Measurements from ENCODE around the gene PRKN.
"Not testable (repeated sequence)": the region's sequence is repeated elsewhere in the genome, so short reads cannot be mapped to it uniquely, and the experiment has no call there.

Gene PRKN

DNA sequence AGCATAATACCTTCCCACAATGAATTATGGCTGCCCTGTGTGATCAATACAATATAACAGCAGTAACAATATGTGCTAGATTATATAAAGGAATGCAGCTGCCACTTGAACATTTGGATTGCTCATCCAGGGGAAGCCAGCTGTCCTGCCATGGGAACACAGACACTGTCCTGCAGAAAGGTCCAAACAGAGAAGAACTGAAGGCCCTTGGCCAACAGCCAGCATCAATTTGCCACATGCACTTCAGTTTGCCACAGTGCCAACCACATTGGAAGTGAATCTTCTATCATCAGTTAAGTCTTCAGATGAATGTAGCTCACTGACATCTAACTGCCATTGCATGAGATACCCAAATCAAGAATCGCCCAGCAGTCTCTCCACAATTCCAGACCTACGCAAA lies 332.4 kb downstream of the PRKN start:
- TF ChIP-seq, protein P1, sequence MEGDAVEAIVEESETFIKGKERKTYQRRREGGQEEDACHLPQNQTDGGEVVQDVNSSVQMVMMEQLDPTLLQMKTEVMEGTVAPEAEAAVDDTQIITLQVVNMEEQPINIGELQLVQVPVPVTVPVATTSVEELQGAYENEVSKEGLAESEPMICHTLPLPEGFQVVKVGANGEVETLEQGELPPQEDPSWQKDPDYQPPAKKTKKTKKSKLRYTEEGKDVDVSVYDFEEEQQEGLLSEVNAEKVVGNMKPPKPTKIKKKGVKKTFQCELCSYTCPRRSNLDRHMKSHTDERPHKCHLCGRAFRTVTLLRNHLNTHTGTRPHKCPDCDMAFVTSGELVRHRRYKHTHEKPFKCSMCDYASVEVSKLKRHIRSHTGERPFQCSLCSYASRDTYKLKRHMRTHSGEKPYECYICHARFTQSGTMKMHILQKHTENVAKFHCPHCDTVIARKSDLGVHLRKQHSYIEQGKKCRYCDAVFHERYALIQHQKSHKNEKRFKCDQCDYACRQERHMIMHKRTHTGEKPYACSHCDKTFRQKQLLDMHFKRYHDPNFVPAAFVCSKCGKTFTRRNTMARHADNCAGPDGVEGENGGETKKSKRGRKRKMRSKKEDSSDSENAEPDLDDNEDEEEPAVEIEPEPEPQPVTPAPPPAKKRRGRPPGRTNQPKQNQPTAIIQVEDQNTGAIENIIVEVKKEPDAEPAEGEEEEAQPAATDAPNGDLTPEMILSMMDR (IDR thresholded peaks at IDR 0.05; ENCODE audit: borderline replicate concordance, control extremely low read depth, extremely low read depth, insufficient read depth, missing control alignments), result no peak
- in situ Hi-C loops (cut with MboI; ENCODE audit: low sequenced_read_pairs, unreplicated experiment), result no loop called here
- DNase-seq (ENCODE audit: low spot score), result no peak

DNA sequence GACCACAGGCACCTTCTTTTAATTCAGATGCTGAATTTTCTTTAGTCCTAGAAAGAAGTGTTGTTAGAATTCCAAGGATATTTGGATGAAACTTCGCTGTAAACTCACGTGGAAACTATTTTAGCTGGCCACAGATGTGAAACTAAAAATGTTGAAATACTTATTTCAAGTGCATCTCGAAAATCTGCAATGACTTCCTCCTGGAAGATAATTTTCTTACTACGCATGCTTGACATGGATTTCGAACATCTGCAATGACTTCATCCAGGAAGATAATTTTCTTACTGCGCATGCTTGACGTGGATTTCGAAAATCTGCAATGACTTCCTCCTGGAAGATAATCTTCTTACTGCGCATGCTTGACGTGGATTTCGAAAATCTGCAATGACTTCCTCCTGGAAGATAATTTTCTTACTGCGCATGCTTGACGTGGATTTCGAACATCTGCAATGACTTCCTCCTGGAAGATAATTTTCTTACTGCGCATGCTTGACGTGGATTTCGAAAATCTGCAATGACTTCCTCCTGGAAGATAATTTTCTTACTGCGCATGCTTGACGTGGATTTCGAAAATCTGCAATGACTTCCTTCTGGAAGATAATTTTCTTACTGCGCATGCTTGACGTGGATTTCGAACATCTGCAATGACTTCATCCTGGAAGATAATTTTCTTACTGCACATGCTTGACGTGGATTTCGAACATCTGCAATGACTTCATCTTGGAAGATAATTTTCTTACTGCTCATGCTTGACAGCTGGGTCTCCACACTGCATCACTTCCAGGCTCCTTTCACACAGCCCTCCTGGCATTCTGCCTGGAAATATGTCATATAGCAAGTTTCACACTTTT lies 336.4 kb downstream of the PRKN start:
- in situ Hi-C loops (cut with MboI; ENCODE audit: low sequenced_read_pairs, unreplicated experiment); DNase-seq (ENCODE audit: low spot score): not testable (repeated sequence)

DNA sequence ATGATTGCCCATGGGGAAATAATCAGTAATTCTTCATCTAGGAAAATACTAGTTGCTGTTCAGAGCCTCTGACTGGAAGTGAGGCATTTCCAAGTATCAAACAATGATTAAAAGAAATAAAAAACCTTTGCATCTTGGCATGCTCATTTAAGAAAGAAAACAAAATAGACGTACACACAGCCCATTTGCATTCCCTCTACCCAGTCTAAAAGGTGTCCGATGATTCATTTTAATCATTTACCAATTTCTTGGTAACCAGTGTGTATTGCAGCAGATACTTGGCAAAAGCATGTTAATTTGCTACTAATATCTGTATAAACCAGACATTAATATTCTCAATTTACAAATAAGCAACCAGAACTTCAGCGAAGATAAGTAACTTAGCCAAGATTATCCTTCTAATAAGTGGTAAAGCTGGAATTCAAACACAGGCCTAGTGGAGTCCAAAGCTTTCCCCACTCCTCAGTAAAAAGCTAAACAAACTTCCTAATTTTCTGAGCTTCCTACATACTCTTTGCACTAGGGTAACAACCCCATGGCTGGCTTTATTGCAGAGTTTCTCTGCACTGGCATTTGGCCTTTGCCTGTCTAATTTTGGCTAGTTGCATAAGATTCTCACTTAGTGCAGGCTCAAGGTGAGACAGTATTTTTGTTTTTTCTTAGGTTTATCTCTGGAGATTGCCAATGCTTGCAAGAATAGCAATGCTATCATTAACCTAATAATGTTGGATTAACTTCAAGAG lies 338.1 kb downstream of the PRKN start:
- DNase-seq (ENCODE audit: low spot score), result no peak
- TF ChIP-seq, protein P1 (IDR thresholded peaks at IDR 0.05; ENCODE audit: borderline replicate concordance, control extremely low read depth, extremely low read depth, insufficient read depth, missing control alignments), result no peak
- in situ Hi-C loops (cut with MboI; ENCODE audit: low sequenced_read_pairs, unreplicated experiment), result no loop called here

DNA sequence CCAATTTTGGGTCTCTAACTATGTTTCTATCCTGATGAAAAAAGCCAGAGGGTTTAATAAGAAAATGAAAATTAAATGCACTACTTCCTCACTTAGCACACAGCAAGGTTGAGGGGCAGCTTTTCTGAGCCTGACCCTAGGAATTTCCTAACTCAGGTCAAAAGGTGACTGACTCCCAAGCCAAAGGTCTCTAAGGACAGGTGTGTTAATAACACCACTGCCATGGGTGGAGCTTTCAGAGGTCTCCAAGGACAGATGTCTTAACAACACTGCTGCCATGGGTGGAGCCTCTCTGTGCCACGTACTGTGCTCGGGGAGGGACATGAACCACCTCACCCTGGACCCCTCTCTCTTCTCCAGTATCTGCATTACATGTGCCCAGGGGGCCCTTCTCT lies 339.2 kb downstream of the PRKN start:
- DNase-seq (ENCODE audit: low spot score), result no peak
- in situ Hi-C loops (cut with MboI; ENCODE audit: low sequenced_read_pairs, unreplicated experiment), result no loop called here
- TF ChIP-seq, protein P1 (IDR thresholded peaks at IDR 0.05; ENCODE audit: borderline replicate concordance, control extremely low read depth, extremely low read depth, insufficient read depth, missing control alignments), result no peak

DNA sequence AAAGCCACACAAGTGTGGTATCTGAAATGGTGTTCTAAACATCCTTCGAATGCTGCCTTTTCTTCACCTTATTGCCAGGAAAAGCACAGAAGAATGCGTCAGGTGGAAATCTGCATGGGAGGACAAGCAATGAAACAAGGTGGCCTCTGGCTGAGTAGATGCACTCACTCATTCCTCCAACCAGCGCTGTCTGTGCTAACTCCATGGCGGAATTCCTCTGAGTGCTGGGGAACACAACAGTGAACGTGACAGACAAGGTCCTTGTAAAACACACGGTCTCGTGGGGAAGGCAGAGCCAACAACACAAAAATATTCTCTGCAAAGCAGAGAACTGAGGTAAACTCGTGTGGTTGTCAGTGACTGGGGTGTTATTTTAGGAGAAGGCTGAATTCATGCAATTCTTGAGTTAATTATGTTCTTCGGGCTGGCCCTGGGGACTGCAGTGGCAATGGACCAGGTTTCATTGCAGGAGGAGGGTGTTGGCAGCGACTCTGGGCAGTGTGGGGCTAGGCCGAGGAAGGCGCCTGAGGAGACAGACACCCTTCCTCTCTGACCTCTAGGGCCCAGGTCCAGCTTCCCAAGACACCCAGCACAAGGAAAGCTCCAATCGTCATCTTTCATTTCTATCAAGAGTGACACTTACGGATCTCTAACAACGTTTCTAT lies 339.7 kb downstream of the PRKN start:
- TF ChIP-seq, protein P1 (IDR thresholded peaks at IDR 0.05; ENCODE audit: borderline replicate concordance, control extremely low read depth, extremely low read depth, insufficient read depth, missing control alignments), result no peak
- no peak for DNase-seq (ENCODE audit: low spot score)
- in situ Hi-C loops (cut with MboI; ENCODE audit: low sequenced_read_pairs, unreplicated experiment), result no loop called here

DNA sequence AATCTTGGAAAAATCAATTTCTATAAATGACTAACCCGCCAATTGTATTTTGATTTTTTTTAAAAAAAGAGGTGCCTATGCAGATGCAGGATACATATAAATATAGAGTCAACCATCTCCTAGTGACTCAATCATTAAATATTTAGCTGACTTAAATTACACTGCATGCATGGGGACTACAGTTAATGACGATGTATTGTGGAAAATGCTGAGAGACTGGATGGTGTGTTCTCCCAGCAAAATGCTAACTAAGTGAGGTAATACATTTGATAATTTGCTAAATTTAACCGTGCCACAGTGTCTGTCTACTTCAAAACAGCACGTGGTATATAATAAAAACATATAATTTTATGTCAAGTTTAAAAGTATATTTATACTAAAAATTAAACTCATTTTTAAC lies 341.6 kb downstream of the PRKN start:
- TF ChIP-seq, protein P1 (IDR thresholded peaks at IDR 0.05; ENCODE audit: borderline replicate concordance, control extremely low read depth, extremely low read depth, insufficient read depth, missing control alignments), result no peak
- DNase-seq (ENCODE audit: low spot score), result no peak
- in situ Hi-C loops (cut with MboI; ENCODE audit: low sequenced_read_pairs, unreplicated experiment), result no loop called here

Measured in GM13976 (cell line).